Right lobe of liver (tissue), 4 donors: Measurements from ENCODE around the gene C2CD3.

ENCODE experiments used
- CTCF ChIP-seq, 4 donors: fragments of 200-600 bp in 3 of 4; fragments of 450-650 bp in 1 of 4; IDR thresholded peaks; one replicate each; pipeline versions ENCODE4 v1.5.1 to v1.8.0; 2016 to 2022; ENCODE audit warnings: antibody characterized with exemption in 4 of 4, mild to moderate bottlenecking in 2 of 4
- POLR2A ChIP-seq: fragments of 450-650 bp; IDR thresholded peaks from one replicate; pipeline ENCODE4 v1.6.1; 2017; ENCODE audit warnings: antibody characterized with exemption, mild to moderate bottlenecking
- donor health status: DM: no; HTN: no; CAD: no.
- donor health status: DM: no; HTN: no; CAD: no.
- donor health status: DM: no; HTN: yes; CAD: no.

- no peak for TF ChIP-seq CTCF (IDR thresholded peaks at IDR 0.05)
- no peak for TF ChIP-seq POLR2A
These were observed 47.8 kb downstream of the C2CD3 start for GRCh38 chr11:74123008-74123448.
